HG03097 (cell line): ENCODE measurements around the gene ATAD3B.
"Not testable (repeated sequence)": the region's sequence is repeated elsewhere in the genome, so short reads cannot be mapped to it uniquely, and the experiment has no call there.

Source experiments
- ATAC-seq: cut with Tn5 transposase; IDR thresholded peaks from one replicate; pipeline ENCODE4 v1.9.1; 2021; ENCODE audit not compliant: unreplicated experiment, low FRiP score

ATAD3B gene

DNA sequence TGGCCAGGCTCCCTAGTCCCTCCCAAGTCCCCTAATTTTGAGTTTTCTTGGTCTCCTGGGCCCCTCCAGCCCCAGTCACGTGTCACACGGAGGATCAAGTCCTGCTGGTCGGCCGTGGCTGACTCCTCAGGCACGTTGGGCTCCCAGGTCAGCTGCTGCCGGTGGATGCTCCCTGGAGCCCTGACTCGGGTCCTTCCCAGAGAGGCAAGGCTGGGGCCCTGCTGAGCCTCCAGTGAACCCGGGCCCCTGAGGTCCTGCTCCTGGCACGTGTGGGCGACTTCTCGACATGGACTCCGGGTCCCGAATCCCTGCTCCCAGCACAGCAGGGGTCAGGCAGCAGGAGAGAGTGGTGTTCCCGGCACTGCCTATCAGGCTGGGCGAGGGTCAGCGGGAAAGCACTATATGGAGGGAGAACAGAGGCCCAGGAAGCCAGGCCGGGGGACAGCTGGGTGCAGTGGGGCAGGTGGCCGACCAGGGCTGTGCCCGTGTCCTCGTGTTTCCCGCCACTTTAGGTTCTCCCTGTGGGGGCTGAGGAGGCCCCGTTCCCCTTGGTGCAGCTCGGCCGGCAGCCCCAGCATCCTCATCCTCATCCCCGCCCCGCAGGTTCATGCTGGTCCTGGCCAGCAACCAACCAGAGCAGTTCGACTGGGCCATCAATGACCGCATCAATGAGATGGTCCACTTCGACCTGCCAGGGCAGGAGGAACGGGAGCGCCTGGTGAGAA lies 55.7 kb downstream of the ATAD3B start:
- no peak for ATAC-seq

DNA sequence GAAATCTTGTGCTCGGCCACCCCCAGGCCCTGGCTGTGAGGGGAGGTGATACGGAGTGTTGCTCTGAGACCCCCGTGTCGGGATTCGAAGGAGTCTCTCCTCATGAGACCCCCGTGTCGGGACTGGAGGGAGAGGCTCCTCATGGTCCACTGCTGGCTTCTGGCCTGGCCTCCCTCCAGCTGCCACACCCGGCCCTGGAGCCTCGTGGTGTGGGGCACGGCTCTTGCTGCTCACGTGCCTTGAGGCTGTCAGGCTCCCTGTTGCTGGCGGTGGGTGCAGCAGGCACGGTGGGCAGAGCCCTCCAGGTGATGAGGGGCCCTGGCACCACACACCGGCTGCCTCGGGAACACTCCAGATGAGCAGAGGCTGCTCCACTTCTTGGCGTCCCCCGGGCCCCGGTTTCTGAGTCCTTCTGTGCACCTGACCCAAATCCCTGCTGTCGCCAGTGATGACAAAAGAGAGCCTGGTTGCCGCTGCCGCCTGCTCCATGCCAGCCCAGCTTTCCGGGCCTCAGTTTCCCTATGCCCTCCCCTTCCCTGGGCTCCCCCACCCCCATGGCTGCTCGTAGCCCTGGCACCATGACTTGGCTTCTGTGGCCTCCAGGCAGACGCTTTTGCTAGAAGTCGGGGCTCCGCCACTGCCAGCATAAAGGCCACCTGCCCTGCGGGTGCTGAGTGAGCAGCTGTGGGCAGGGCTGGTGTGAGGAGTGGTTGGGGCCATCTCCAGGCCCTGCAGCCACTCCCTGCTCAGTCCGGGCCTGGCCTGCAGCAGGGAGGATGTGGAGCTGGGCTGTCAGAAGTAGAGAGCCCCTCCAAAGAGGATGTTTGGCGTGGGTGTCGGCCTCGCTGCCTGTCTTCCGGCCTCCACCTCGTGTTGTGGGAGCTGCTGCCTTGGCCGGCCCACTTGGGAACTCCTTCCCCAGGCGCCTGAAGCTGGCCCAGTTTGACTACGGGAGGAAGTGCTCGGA lies 57.0 kb downstream of the ATAD3B start:
- ATAC-seq: no peak

DNA sequence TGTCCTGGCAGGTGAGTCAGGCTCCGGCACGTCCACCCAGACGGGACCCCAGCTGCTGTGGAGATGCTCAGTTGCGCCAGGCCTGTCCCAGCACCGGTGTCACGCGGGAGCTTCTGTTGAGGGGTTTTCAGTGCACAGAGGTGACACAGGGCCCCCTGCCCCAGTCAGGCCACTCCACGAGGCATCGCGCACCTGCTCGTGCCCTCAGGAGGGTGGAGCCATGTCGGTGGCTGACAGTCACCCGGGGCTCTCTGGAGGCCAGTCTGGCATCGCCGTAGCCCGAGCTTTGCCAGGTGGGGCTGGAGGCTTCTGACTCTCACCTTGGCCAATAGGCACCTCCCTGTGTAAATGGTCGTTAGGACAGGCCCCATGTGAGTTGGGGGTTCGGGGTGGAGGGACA lies 57.8 kb downstream of the ATAD3B start:
- no peak for ATAC-seq

DNA sequence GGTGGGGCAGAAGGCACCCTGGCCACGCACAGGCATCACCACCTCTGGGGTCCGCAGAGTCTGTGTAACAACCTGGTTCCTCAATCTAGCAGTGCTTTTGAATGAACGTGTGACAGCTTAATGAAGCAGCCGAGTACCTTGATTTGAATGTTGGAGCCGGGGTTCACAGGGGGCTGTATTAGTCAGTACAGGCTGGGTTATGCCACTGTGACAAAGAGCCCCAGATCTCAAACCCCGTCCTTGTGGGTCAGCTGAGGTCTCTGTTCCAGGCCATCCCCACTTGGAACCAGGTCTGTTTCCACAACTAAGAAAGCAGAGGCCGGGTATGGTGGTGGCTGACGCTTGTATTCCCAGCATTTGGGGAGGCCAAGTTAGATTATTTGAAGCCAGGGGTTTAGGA lies 58.4 kb downstream of the ATAD3B start:
- ATAC-seq: no peak

DNA sequence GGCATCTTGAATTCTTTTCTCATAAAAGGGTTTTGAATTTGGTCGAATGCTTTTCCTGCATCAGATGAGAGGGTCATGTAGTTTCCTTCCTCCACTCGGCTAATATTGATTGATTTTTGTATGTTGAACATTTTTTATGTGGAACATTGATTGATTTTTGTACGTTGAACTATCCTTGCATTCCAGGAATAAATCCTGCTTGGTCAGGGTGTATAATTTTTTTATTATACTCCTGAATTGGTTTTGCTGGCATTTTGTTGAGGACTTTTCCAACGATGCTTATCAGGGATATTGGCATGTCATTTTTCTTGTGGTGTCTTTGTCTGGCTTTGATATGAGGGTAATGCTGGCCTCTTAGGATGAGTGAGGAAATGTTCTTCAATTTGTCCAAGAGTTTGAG lies 60.4 kb downstream of the ATAD3B start:
- ATAC-seq: no peak

DNA sequence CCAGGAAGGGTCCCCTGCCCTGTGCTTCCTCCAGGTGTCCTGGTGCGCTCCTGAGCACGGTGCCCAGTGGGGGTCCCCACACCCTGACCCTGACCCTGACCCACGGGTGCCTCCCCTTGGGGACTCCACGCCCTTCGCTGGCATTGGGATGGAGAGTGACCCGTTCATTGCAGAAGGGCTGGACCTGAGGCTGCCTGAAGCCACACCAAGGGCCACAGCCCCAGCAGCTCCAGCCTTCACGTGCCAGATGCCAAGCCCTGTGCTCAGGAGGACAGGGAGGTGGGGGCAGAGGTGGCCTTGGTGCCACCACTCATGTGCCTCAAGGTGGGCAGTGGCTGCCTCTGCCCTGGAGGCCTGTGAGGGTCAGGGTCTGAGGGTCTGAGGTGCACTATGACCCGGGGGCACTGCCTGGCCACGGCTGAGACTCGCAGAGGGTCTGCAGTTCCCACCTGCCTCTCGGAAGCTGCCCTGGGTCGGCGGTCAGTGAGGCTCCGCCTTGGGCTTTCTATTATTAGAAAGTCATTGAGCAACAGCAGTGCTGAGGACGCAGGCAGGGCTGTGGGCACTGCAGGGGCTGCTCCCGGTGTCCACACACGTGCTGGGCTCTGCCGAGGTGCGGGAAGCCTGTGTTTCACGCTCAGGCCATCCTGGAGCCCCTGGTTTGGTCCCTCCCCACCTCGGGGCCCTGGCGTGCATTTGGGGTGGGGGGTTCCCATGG lies 61.8 kb downstream of the ATAD3B start:
- ATAC-seq: not testable (repeated sequence)

DNA sequence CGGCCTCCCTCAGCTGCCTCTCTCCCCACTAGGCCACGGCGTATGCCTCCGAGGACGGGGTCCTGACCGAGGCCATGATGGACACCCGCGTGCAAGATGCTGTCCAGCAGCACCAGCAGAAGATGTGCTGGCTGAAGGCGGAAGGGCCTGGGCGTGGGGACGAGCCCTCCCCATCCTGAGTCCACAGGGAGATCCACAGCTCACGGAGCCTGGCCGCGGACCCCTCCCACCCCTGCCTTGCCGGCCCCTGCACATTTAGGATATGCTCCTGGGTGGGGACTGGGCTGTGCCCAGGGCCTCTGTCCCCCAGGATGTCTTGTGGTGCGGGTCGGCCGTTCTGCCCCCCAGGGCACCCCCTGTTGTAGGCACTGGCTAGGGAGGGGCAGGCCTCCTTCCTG lies 62.3 kb downstream of the ATAD3B start:
- not testable (repeated sequence) for ATAC-seq

DNA sequence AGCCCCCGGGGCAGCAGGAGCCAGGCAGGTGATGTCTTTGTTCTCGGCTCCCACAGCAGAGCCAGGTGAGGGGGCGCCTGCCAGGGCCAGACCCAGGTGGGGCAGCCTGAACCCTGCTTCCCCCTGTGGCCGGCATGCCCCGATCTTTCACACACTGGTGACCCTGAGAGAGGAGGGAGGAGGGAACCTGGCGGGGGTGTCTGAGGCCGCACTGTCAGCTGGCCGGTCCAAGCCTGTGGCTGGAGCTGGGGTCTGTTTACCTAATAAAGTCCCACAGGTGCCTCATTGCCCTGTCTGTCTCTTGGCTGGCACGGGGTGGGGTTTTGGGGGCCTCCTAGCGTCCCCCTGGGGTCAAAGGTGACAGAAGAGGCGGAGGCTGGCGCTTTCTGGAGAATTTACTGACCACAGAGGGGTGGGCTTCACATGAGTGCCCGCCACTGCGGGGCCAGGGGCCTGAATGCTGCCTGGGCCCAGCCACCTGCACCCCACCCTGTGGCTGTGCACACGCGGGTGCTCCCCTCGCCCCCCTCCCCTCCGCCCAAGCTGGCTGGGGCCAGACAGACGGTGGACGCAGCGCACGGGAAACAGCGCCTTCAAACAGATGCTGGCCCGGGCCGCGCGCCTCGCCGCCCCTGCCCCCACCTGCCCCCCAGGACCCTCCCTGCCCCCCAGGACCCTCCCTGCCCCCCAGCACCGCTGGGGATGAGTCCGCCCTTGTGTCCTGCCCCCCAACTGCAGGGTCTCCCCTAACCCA lies 63.0 kb downstream of the ATAD3B start:
- no peak for ATAC-seq

DNA sequence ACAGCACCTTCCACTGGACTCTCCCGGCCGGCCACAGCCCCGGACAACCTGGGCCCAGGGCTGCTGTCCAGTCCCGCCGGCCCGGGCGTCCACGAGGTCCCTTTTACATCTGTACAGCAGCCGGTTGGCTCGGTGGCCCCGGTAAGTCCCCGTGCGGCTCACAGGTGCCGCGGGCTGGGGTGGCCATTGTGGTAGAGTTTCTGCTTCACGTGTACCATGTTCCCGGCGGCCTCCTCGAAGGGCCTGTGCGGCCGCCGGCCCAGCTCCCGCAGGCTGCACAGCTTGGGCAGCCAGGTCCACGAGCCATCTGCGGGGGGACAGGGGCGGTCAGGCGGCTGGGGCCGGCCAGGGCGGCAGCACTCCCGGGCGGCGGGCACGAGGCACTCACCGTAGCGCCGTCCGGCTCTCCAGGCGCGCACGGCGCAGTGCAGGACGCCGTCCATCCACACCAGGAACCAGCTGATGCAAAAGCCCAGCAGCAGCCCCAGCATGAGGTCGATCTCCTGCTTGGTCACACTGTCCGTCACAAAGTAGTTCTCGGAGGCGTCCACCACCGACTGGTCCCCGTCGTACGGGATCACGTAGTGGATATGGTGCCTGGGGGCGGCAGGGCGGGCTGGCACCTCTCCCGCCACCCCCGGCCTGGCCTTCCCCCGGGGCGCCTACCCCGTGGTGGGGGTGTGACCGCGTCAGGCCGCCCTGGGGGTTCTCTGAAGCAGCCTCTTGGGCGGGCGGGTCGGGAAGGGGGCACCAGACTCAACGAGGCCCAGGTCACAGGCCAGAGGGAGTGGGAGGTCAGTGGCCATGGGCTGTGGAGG lies 63.8 kb downstream of the ATAD3B start:
- no peak for ATAC-seq

DNA sequence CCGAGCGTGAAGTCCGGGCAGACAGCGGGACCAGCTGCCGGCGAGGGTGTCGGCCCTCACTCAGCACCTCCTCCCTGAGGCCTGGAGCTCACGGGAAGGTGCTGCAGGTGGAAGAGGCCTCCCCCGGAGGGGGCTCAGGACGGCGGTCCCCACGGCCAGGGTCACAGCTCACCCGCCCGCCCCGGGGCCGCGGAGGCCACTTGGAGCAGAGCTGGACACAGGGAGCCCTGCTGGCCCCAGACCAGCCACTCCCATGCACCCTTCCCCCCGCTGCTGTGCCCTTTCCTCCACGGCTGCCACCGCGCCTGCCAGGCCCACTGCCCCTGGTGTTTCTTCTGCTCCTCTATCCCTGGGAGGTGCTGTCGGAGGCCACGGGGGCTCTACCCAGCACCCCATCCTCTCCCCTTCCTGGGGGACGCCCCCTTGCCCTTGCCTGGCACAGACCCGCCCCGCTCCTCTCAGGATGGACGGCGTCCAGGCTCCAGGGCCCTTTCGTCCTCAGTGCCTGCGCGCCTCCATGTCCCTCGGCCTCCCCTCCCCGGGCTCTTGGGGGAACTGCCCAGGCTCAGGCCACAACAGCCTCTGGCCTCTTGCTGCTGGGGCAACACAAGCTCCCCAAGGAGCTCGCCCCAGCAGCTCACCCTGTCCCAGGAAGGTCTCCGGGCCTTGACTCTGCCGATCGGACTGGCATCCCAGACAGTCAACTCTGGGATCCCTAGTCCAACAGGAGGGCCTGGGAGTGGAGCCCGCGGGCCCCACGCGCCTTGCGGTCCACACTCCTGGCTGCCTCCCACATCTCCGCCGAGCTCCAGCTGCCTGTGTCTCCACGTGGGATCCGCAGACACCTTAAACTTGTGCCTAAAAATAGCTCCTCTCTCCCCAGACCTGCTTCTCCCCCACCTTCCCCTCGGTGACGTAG lies 64.7 kb downstream of the ATAD3B start:
- no peak for ATAC-seq

DNA sequence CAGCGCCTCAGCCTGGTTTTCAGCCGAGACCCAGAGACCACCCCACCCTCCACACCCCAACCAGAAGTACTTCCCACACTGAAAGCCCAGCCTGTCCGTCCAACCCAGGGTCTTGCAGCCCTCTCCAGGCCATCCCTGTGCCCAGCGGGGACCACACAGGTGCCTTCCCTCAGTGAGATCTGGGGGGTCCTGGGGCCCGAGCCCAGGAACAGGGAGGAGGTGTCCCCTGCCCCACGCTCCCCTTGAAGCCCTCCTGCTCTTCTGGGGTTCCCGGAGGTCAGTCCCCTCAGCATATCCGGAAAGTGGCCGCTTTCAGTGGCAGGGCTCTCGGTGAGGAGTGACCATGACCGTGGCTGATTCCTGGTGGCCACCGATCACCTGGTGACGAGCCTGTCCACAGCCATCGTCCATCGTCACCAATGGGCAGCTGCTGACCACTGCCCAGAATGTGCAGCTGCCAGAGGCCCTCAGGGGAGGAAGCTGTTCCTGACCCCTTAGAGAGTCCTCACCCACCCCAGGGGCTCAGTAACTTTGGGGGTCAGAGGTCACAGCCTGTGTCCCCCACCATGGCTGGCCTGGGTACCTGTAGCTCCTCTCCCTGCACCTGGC lies 65.5 kb downstream of the ATAD3B start:
- ATAC-seq: no peak

DNA sequence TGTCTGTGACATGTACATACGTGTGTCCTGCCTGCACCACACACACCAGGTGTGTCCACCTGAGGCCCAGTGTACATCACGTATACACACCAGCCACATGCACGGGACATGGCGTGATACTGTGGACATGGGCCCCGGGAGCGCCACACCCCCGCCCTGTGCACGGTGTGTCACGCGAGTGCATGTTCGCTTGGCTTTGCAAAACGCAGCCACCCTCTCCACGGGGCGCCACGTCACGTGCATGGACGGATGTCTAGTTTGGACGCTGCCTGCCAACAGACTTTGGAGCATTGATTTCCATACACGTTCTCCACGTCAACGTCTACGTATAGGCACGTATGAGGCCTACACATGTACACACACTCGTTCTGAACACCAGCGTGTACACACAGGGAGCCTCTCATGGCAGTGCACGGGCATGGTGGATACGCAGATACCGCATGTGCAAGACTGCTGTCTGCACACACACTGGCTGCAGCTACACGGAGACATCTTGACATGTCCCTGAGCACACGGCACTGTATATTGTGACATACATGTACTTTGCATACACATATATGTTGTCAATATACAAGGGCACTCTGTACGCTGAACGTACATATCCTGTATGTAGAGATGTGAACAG lies 66.2 kb downstream of the ATAD3B start:
- ATAC-seq: no peak

DNA sequence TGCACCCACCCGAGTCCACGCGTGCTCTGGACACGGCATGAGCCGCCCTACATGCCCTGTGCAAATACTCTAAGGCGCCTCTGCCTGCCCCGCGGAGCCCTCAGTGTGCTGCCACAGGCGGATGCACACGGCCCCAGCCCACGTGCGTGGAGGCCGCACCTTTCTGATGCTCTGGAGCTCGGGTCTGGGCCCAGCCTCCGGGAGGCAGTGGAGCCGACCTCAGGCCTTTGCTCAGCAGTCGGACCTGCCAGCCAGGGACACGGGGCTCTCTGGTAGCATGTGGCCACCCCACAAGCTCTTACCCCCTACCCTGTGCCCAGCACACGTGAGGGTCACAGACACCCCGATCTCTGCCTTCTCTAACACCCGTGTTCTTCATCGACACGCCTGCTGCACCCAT lies 66.8 kb downstream of the ATAD3B start:
- no peak for ATAC-seq

DNA sequence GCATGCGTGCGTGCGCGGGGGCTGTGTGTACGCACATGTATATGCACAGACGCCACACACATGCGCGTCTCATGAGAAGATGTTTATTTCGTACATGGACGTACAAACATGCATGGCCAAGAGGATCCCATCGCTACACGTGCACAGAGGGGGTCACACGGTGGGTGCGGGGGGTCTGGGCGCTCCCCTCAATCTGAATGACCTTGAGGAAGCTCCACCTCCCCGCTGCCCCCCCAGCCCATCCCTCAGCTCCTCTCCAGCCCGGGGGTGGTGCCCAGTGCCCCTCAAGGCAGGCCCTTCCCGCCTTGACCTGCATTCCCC lies 67.4 kb downstream of the ATAD3B start:
- no peak for ATAC-seq

DNA sequence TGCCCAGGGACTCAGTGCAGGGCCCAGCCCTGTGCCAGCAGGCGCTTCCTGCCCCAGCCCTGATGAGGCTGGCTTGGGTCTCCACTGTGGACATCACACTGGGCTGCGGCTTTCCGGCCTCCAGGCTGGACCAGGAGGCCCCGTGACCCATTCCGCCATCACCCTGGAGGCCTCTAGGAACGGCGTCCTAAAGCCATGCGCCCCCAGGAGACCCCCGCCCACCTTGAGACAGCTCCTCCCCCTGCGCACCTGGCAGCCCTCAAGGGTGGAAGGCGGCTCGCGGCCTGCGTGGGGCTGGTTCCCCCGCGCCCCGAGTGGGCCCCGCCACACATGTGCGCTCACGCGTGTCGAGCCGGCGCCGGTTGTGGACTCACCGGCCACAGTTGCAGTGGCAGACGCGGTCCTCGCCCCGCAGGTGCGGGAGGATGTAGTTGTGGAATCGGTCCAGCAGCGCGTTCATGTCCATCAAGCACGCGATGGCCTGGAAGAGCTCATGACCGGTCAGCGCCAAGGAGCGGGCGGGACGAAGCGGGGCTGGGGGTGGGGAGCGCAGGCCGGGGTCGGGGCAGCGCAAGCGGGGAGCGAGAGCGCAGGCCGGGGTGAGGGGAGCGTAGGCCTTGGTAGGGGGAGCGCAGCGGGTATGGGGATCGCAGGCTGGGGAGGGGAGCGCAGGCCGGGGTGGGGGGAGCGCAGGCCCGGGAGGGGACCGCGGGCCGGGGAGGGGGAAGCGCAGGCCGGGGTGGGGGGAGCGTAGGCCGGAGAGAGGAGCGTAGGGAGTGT lies 67.9 kb downstream of the ATAD3B start:
- no peak for ATAC-seq

DNA sequence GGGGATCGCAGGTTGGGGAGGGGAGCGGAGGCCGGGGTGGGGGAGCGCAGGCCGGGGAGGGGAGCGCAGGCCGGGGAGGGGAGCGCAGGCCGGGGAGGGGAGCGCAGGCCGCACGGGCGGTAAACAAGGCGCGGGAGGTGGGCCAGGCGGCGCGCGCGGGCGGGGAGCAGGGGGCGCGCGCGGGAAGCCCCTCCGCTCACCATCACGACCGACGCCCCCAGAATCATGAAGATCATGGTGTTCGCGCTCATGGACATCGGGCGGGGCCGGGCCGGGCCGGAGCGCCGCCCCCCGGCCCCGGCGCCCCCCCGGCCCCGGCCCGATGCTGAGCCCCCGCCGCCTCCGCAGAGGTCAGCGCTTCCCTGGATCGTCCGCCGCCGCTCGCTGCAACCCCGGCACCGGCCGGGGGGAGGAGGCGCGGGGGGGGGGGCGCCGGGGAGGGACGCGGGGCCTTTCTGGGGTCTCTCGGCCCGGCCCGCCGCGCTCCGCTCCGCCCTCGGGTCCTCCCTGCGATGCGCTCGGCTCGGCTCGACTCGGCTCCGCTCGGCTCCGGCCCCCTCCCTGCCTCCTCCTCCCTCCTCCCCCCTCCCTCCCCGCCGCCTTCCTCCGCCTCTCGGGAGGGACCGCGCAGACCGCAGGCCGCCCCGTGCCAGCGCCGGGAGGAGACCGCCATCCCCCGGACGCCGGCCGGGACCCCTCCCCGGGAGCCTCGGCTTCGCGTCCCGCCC lies 68.7 kb downstream of the ATAD3B start, which contains the start of gene TMEM240:
Gene TMEM240, minus strand, starts transcription at position 535 of the 728 bp plus-strand sequence. Its CDS starts 278 bp downstream, at position 257.
- no peak for ATAC-seq
